Spleen (tissue), 11 donors: ENCODE results near the gene LOXL1. TPM values are rescaled to one million over a fixed set of nuclear protein-coding genes. Genes with fewer than 3 reads are reported as not detected.
"Not testable (repeated sequence)": the region's sequence is repeated elsewhere in the genome, so short reads cannot be mapped to it uniquely, and the experiment has no call there.

Experiments used
- DNase-seq: peaks from one replicate; pipeline ENCODE4 v3.0.0-alpha.2; 2020
- H3K27ac ChIP-seq, 8 donors: fragments of 200-600 bp; sonication (generic) in 7 of 8; 1 replicate in 4 of 8; 2 replicates in 4 of 8; pipeline versions ENCODE4 v1.5.0 to v1.8.0; 2016 to 2021; ENCODE audit warnings: inconsistent platforms in 4 of 8, mild to moderate bottlenecking in 4 of 8, moderate library complexity in 1 of 8
- H3K27me3 ChIP-seq, 7 donors: fragments of 200-600 bp; sonication (generic) in 6 of 7; replicated peaks in 1 of 7; 1 replicate in 4 of 7; 2 replicates in 3 of 7; pipeline versions ENCODE4 v1.5.0 to v1.8.0; 2016 to 2021; ENCODE audit warnings: inconsistent platforms in 3 of 7, mild to moderate bottlenecking in 1 of 7
- H3K36me3 ChIP-seq, 6 donors: fragments of 200-600 bp; sonication (generic) in 5 of 6; 1 replicate in 4 of 6; 2 replicates in 2 of 6; pipeline versions ENCODE4 v1.5.0 to v1.8.0; 2016 to 2021; ENCODE audit warnings: inconsistent platforms in 2 of 6
- H3K4me1 ChIP-seq, 6 donors: fragments of 200-600 bp; sonication (generic) in 5 of 6; 1 replicate in 3 of 6; 2 replicates in 3 of 6; pipeline versions ENCODE4 v1.5.0 to v1.8.0; 2016 to 2021; ENCODE audit warnings: inconsistent platforms in 3 of 6
- H3K4me3 ChIP-seq, 8 donors: fragments of 200-600 bp; sonication (generic) in 7 of 8; 1 replicate in 4 of 8; 2 replicates in 4 of 8; pipeline versions ENCODE4 v1.5.0 to v1.8.0; 2016 to 2021; ENCODE audit warnings: inconsistent platforms in 4 of 8, mild to moderate bottlenecking in 4 of 8, moderate library complexity in 2 of 8
- H3K9me3 ChIP-seq, 8 donors: fragments of 200-600 bp; sonication (generic) in 7 of 8; 1 replicate in 4 of 8; 2 replicates in 4 of 8; pipeline versions ENCODE4 v1.5.0 to v1.8.0; 2016 to 2021; ENCODE audit warnings: inconsistent platforms in 4 of 8
- POLR2A ChIP-seq, 3 donors: fragments of 450-650 bp; IDR thresholded peaks; one replicate each; pipeline ENCODE4 v1.5.1; 2017; ENCODE audit warnings: antibody characterized with exemption in 3 of 3, mild to moderate bottlenecking in 1 of 3
- POLR2AphosphoS5 ChIP-seq, 3 donors: sonication (generic); formaldehyde crosslinking; IDR thresholded peaks; one replicate each; pipeline ENCODE4 v1.5.1; 2017; ENCODE audit warnings: antibody characterized with exemption in 3 of 3
- WGBS, 5 donors: extraction: QIAGEN DNeasy Blood & Tissue Kit in 3 of 5; methylation state at CpG; one replicate each; pipeline versions ENCODE4 v1.1.5 to v1.1.7; 2013 to 2018; 5-methylcytosine and 5-hydroxymethylcytosine counted together
- intact Hi-C: fragments of 100-400 bp; cut with DNase I; formaldehyde crosslinking; loops from one replicate; pipeline ENCODE4 v1.15.0; 2023; ENCODE audit warnings: low total_unique reads
- polyA plus RNA-seq, 3 donors: library from polyadenylated mRNA; stranded (reverse); fragments of 200-250 nt; gene quantifications; one replicate each; pipeline ENCODE4 v1.2.1, GENCODE V29; 2013
- total RNA-seq, 7 donors: library from RNA; depleted of rRNA in 3 of 7; stranded (reverse); fragments of >200 nt in 3 of 7; fragmentation: NEBNext Ultra II Directional in 4 of 7; extraction: Animal tissue kit (Norgen Biotek cat#: 25700) in 4 of 7; gene quantifications; one replicate each; pipeline versions ENCODE4 v1.1.0 to v1.2.1, GENCODE V29; 2016 to 2021
- TF ChIP-seq, protein P1 (sequence below), 11 experiments: fragments of 200-600 bp in 7 of 11; fragments of 450-650 bp in 4 of 11; sonication (generic) in 4 of 11; IDR thresholded peaks in 8 of 11; conservative IDR thresholded peaks in 3 of 11; 1 replicate in 7 of 11; 2 replicates in 4 of 11; pipeline versions ENCODE4 v1.4.0 to v1.8.0; 2016 to 2021; ENCODE audit warnings: antibody characterized with exemption in 11 of 11, inconsistent platforms in 4 of 11, mild to moderate bottlenecking in 1 of 11
- donor health status: healthy with polysubstance abuse.
- donor health status: DM: no; HTN: no; CAD: no; lungs with moderate emphysema.
- donor health status: DM: no; HTN: no; CAD: no.
- donor health status: Bipolar disorder and iron deficiency.
- donor health status: healthy.
- donor health status: DM: no; HTN: no; CAD: no.
- donor health status: DM: yes; HTN: yes; CAD: no.

The LOXL1 gene
- total and polyA plus RNA-seq, 10 donors = 3.3 to 11.3 (median 8.1) TPM

DNA sequence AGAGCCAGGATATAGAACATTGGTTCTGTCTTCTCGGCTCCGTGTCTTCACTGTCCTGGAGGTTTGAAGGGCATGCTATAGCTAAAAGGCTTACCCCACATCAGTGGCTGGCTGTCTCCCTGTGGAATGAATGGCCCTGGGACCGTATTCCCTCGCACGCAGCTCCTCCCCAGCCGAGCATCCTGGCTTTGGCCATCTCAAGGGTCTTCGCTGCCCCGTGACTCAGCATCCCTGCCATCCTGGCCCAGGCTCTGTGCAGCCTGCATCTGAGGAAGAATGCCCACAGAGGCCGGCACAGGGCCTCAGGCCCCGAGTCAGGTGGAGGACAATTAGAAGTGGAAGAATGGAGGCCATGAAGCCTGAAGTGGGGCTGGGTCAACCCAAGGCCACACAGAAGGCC, 11.0 kb downstream of the LOXL1 start:
- H3K9me3 ChIP-seq = no peaks in the 10 kb centered on the region
- no peak for TF ChIP-seq POLR2AphosphoS5 (IDR thresholded peaks at IDR 0.05)
- TF ChIP-seq, protein P1, sequence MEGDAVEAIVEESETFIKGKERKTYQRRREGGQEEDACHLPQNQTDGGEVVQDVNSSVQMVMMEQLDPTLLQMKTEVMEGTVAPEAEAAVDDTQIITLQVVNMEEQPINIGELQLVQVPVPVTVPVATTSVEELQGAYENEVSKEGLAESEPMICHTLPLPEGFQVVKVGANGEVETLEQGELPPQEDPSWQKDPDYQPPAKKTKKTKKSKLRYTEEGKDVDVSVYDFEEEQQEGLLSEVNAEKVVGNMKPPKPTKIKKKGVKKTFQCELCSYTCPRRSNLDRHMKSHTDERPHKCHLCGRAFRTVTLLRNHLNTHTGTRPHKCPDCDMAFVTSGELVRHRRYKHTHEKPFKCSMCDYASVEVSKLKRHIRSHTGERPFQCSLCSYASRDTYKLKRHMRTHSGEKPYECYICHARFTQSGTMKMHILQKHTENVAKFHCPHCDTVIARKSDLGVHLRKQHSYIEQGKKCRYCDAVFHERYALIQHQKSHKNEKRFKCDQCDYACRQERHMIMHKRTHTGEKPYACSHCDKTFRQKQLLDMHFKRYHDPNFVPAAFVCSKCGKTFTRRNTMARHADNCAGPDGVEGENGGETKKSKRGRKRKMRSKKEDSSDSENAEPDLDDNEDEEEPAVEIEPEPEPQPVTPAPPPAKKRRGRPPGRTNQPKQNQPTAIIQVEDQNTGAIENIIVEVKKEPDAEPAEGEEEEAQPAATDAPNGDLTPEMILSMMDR (IDR thresholded peaks at IDR 0.05 in 8 of 11, conservative IDR thresholded peaks at IDR 0.05 in 3 of 11) = no peak
- TF ChIP-seq POLR2A (IDR thresholded peaks at IDR 0.05) = no peak
- WGBS, 5 donors = 49 to 85% (median 70%) methylated on average over 7 to 10 of the region's 10 CpGs
- H3K27ac ChIP-seq = no peak overlapping the region
- no peak overlapping the region for H3K4me3 ChIP-seq
- H3K27me3 ChIP-seq = peaks cover 0 to 7% (median 0%) of the 10 kb centered on the region in 7 donors
- H3K4me1 ChIP-seq = peaks cover 0 to 56% (median 33%) of the 10 kb centered on the region in 6 donors
- DNase-seq = peak; percentile 58
- intact Hi-C loops = no loop called here
- no peaks in the 10 kb centered on the region for H3K36me3 ChIP-seq

DNA sequence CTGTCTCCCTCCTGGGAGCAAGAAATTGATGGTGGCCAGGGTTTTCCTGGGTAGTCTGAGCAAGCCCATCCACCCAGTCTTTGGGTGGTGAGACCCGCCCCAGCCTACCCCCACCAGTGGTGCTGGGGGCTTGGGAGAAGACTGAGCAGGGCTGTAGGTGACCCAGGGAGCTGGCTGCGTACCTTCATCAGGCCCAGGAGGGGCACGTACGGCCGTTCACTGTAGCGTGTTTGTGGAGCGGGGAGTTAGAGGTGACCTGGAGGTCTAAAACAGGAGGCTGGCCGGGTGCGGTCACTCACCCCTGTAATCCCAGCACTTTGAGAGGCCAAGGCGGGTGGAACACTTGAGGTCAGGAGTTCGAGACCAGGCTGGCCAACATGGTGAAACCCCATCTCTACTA, 11.5 kb downstream of the LOXL1 start:
- no peaks in the 10 kb centered on the region for H3K9me3 ChIP-seq
- no peak overlapping the region for H3K4me3 ChIP-seq
- peaks cover 0 to 4% (median 0%) of the 10 kb centered on the region in 7 donors for H3K27me3 ChIP-seq
- DNase-seq = peak; percentile 48
- TF ChIP-seq POLR2AphosphoS5 (IDR thresholded peaks at IDR 0.05) = no peak
- TF ChIP-seq POLR2A (IDR thresholded peaks at IDR 0.05) = no peak
- TF ChIP-seq, protein P1 (IDR thresholded peaks at IDR 0.05 in 8 of 11, conservative IDR thresholded peaks at IDR 0.05 in 3 of 11) = no peak
- no peaks in the 10 kb centered on the region for H3K36me3 ChIP-seq
- peaks cover 3 to 61% (median 37%) of the 10 kb centered on the region in 6 donors for H3K4me1 ChIP-seq
- no peak overlapping the region for H3K27ac ChIP-seq
- intact Hi-C loops = no loop called here
- WGBS, 5 donors = 93 to 99% (median 95%) methylated on average over 8 to 11 of the region's 11 CpGs

DNA sequence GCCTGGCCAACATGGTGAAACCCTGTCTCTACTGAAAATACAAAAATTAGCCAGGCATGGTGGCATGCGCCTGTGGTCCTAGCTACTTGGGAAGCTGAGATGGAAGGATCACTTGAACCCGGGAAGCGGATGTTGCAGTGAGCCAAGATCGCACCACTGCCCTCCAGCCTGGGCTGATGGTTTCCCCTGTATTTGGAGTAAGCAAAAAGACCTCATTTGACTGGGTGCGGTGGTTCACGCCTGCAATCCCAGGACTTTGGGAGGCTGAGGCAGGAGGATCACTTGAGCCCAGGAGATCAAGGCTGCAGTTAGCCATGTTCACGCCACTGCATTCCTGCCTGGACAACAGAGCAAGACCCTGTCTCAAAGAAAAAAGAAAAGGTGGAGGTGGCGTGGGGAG, 12.3 kb downstream of the LOXL1 start:
- H3K27ac ChIP-seq, H3K4me3 ChIP-seq, H3K9me3 ChIP-seq, H3K27me3 ChIP-seq, intact Hi-C loops, H3K36me3 ChIP-seq: not testable (repeated sequence)
- H3K4me1 ChIP-seq = peaks cover 3 to 67% (median 41%) of the 10 kb centered on the region in 6 donors
- DNase-seq = peak; percentile 41
- WGBS, 5 donors = 94 to 99% (median 96%) methylated on average over 8 of the region's 8 CpGs

DNA sequence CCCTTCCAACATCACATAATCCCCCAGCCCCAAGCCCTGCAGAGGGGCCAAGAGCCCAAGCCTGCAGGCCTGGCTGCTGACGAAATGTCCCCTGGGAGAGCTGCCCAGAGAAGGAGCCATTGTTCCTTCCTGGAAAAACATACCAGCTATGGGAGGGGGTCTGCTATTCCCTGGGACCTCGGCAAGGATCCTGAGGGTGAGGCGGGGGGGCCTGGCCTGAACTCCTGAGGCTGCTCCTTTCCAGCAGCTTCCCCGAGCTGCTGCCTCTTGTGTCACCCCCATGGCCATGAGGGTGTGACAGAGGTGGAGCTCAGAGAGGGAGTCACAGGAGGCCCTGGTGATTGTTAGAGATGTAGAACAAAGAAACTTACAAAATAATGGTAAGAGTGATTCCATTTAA, 12.9 kb downstream of the LOXL1 start:
- Histone ChIP-seq H3K4me3 (no peak overlapping the region), H3K27ac (no peak overlapping the region), H3K4me1 (peaks cover 3 to 71% (median 42%) of the 10 kb centered on the region in 6 donors), H3K36me3 (no peaks in the 10 kb centered on the region), H3K27me3 (no peaks in the 10 kb centered on the region), H3K9me3 (no peaks in the 10 kb centered on the region)
- intact Hi-C loops = no loop called here
- TF ChIP-seq POLR2A (IDR thresholded peaks at IDR 0.05) = no peak
- TF ChIP-seq, protein P1 (IDR thresholded peaks at IDR 0.05 in 8 of 11, conservative IDR thresholded peaks at IDR 0.05 in 3 of 11) = no peak
- TF ChIP-seq POLR2AphosphoS5 (IDR thresholded peaks at IDR 0.05) = no peak
- DNase-seq = peak; percentile 51
- WGBS, 5 donors = 81 to 89% (median 85%) methylated on average over 4 of the region's 4 CpGs
